Measurements from ENCODE around the gene GDF15.
A peak's percentile ranks its signal among the peaks of the same experiment; 100 is the strongest.
"Not testable (repeated sequence)": the region's sequence is repeated elsewhere in the genome, so short reads cannot be mapped to it uniquely, and the experiment has no call there.

Gene GDF15

GRCh38 chr19:18364277-18364825 lies 21.6 kb upstream of the GDF15 start:
- DNase-seq: not testable (repeated sequence)

GRCh38 chr19:18364826-18365528 lies 21.0 kb upstream of the GDF15 start:
- DNase-seq: peak; percentile 98

- no peak for DNase-seq
Measured at GRCh38 chr19:18366021-18366435, 19.9 kb upstream of the GDF15 start.

- no peak for DNase-seq
Measured at GRCh38 chr19:18368504-18369222, 17.3 kb upstream of the GDF15 start.

GRCh38 chr19:18373407-18373891 lies 12.5 kb upstream of the GDF15 start:
- DNase-seq: no peak

GRCh38 chr19:18373892-18374629 lies 11.9 kb upstream of the GDF15 start:
- DNase-seq: peak; percentile 96

- no peak for DNase-seq
Measured at GRCh38 chr19:18377026-18377425, 8.9 kb upstream of the GDF15 start.

- DNase-seq: peak; percentile 59
Measured at GRCh38 chr19:18379803-18380747, 5.9 kb upstream of the GDF15 start.

- no peak for DNase-seq
Measured at GRCh38 chr19:18380843-18381242, 5.1 kb upstream of the GDF15 start.

- DNase-seq: not testable (repeated sequence)
Measured at GRCh38 chr19:18383622-18384021, 2.3 kb upstream of the GDF15 start.

GRCh38 chr19:18384775-18385174 lies 1.2 kb upstream of the GDF15 start:
- DNase-seq: no peak

GRCh38 chr19:18385359-18385674 lies 641 bp upstream of the GDF15 start:
- no peak for DNase-seq

- DNase-seq: peak; percentile 56
Measured at GRCh38 chr19:18386543-18387271, 749 bp downstream of the GDF15 start.

- peak; percentile 66 for DNase-seq
Measured at GRCh38 chr19:18388100-18388959, 2.4 kb downstream of the GDF15 start.

GRCh38 chr19:18388960-18389725 lies 3.2 kb downstream of the GDF15 start:
- DNase-seq: no peak

- DNase-seq: no peak
Measured at GRCh38 chr19:18389726-18390064, 3.7 kb downstream of the GDF15 start.

GRCh38 chr19:18390065-18390907 lies 4.3 kb downstream of the GDF15 start:
- no peak for DNase-seq

GRCh38 chr19:18391509-18392075 lies 5.6 kb downstream of the GDF15 start:
- no peak for DNase-seq

Measured in fibroblast of skin of back (primary cell).